HG03280 (cell line): ENCODE results near the gene PPY.
"Not testable (repeated sequence)": the region's sequence is repeated elsewhere in the genome, so short reads cannot be mapped to it uniquely, and the experiment has no call there.

Experiments
- ATAC-seq: cut with Tn5 transposase; IDR thresholded peaks from one replicate; pipeline ENCODE4 v1.9.1; 2021; ENCODE audit warnings: mild to moderate bottlenecking, moderate library complexity; ENCODE audit not compliant: unreplicated experiment

PPY gene, protein sequence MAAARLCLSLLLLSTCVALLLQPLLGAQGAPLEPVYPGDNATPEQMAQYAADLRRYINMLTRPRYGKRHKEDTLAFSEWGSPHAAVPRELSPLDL

DNA sequence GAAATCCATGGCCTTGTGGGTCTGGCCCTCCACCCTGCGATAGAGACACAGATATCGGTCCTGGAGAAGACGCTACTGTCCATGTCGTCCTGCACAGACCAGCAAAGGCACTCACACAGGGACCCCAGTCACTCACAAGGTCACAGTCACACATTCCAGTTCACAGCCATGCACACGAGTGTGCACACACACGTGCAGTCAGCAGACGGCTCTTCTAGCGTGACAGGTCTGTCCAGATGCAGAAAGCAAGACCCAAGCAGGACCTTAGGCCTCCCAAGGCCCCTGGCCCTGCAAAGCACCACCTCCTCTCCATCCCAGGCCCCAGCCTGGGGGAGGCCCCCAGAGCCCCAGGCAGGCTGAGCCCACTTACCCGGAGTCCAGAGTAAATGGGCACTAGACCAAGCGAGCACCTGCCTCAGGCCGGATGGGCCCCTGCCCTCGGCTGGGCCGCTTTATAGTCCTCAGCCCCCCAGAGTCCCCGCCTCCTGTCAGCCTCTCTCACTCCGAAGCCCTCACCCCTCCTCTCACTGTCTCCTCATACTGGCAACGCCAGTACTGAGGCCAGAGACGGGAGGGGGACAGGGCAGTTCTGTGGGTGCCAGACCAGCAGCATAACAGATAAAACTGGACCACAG, at the start of gene PPY:
Gene PPY, minus strand, starts transcription at position 426 of the 635 bp plus-strand sequence. CDS start 822 bp downstream, outside the sequence.
- no peak for ATAC-seq

DNA sequence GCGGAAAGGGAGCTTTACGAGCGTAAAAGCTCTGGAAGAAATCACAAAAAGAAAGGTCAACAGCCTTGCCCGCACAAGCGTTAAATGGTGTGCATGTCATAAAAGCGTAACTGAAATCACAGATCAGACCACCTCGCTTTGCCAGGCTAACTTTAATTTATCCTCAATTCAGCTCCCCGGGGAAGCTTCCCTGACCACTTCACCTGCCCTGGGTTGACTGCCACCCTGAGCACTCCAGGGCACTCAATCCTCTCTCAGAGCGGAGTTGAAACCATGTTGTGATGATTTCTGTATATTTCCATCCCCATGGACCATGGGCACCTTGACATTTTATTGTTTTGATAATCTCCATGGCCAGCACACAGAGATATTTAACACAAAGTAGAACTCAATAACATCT, 46.0 kb upstream of the PPY start:
- ATAC-seq: no peak

DNA sequence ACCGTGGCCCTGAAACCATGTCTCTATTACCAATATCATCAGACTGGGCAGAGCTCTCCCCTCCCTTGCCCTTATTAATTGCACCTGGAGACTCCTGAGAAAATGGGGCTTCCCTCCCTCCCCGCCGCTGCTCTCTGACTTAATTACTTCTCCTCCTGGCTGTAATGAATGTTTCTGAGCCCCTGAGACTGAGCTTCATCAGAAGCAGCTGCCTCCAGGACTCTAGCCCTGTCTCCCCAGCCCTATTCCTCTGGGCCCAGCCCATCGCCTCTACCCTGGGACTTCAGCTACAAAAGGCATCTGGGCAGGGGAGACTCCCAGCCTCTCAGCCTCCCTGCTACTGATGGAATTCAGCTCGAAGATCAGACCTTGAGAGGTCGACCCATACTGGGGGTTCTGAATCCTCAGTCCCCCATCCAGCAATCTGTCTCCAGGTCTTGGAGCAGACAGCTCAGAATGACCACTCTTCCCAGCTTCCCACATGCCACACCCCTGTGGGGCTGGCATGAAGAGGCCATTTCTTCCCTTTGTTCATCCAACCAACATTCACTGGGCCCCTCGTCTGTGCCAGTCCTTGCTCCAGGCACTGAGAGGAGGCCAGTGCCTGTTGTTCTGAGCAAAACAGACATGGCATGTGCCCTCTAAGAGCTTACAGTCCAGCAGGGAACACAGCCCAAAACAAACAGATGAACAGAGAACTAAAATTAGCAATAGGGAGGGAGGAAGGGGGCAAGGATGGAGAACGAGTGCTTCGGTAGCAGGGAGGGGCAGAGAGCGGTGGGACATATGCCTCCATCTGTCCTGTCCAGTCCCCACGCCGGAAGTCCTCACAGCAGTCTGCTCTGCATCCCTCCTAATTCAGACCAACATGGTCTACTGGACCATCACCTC, 45.1 kb upstream of the PPY start:
- no peak for ATAC-seq

DNA sequence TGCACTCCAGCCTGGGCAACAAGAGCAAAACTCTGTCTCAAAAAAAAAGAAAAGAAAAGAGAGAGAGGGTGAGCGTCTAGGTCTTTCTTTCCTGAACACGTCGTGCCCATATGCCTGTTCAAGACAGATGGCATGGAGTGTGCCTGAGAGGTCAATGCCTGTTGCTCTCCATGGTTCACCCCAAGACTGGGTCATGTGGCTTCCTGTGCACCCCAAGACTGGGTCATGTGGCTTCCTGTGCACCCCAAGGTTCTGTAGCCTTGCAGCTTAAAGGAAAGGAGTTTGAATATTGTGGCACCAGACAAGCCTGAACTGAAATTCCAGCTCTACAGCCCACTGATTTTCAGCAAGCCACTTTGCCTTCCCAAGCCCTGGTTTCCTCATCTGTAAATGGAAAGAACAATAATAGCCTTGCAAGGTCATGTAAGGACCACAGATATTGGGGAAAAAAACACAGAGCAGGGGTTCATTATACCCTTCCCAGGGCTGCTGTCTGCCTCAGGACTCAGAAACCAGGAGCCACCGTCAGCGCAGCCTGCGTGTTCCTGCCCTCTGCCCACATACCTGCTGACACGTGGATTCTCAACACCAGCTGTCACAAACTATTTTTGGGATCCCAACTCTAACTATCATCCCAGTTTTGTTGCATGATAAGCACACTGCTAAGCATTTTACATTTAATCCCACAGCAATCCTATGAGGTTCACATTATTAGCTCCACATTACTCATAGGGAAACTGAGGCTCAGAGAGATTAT, 44.1 kb upstream of the PPY start:
- ATAC-seq: no peak

DNA sequence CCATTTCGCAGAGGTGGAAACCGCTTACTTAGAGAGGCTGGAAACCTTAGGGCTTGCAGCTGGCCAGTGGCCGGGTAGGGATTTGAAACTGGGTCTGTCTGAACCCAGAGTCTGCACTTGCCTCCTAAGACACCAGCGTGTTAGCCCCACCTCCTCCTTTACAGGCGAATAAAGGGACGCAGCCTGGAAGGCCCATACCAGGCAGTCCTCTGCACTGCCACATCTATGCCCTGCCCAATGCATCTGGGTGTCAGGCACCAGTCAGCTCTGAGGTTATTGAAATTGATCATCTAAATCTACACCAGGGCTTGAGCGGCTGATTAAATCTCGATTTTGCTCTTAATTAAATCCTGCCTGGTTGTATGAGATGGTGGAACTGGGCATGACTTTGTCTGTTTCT, 42.2 kb upstream of the PPY start:
- no peak for ATAC-seq

DNA sequence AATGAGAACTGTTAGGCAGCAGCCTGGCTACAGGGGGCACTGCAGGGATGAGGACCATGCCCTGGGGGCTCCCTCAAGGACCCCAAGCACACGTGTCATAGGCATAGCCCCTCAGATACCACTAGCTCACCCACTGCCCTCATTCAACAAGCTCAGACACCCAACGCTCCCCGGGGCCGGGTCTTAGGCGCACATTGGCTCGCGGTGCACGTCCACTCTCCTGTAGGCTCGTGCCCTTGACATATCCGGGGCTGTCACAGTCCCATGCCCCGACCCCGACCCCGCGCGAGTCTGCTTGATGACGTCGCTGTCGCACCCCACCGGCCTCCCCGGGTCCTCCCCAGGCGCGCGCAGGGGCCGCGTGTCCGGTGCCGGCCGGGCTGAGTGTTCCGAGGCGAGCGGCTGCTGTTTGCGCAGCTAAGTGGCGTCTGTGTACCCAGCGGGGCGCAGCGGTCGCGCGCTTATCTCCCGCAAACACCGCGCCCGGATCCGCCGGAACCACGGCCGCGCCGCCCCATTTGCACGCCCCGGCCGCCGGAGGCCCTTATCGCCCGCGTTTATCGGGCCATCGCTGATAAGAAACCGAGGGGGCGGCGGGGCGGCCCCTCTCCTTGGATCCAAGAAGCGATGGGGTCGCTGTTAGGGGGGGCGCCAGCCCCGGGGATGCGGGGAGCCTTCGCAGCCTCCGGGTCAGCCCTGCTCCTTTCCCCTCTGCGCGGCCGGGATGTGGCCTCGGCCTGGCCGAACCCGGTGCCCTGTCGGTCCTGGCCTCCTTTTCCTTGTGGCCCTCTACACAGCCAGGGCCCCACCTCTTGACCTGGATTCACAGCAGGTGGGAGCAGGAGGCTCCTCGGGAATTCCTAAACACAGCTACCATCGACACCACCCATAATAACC, 41.5 kb upstream of the PPY start:
- ATAC-seq: no peak

DNA sequence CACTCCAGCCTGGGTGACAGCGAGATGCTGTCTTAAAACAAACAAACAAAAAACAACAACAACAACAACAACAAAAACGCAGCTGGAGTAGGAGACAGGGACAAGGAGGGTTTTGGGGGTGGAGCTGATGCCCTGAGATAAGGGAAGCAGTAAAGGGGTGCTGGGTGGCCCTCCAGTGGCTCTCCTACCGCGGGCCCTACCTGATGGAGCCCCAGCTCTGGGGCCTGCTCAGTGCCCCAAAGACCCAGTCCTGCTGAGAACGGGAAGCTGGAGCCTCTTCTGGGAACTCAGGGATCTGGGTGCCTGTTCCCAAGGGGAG, 40.9 kb upstream of the PPY start:
- ATAC-seq: no peak

DNA sequence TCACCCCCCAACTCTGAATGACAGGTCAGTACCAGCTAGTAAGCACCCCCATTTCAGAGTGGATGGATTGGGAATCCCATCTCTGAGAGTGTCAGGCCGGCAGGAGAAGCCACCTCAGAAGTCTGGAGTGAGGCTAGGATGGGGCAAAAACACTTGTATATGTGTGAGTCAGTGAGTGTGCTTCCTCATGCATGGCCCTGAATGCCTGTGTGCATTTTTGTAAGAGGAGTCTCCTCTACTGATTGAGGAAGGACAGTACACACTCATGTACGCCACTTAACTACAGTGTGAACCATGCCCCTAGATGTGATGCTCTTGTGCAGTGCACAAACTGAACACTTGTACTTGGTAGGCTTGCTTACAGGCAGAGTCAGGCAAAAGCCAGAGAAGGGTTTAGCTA, 39.9 kb upstream of the PPY start:
- no peak for ATAC-seq

DNA sequence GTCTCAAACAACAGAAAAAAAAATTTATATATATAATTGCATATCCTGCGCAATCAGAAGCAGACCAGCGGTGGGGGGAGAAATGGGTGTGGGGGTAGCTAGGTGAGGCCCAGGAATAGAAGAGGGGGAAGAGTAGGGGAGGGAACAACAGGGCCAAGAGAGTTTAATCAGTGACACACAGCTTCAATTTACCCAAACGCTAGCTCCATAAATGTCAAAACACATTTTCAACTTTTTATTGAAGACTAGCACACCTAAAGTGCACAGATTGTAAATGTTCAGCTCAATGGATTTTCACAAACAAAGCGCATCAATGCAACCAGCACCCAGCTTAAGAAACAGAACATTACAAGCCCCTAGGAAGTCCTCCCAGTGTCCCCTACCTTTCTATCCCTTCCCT, 37.4 kb upstream of the PPY start:
- no peak for ATAC-seq

DNA sequence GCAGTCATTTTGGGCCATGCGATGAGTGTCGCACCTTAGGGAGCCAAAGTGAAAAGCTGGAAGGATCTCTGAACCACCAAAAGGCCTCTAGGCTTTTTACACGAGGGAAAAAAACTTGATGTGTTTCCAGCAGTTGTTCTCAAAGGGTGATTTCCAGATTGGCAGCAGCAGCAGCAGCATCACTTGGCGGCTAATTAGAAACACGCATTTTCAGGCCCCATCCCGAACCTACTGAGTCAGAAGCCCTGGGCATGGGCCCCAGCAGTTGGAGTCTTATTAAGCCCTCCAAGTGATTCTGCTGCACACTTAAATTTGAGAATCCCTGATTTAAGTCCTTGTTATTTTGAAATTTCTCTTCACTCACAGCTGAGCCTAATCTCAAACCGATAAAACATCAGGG, 36.7 kb upstream of the PPY start:
- ATAC-seq: no peak

DNA sequence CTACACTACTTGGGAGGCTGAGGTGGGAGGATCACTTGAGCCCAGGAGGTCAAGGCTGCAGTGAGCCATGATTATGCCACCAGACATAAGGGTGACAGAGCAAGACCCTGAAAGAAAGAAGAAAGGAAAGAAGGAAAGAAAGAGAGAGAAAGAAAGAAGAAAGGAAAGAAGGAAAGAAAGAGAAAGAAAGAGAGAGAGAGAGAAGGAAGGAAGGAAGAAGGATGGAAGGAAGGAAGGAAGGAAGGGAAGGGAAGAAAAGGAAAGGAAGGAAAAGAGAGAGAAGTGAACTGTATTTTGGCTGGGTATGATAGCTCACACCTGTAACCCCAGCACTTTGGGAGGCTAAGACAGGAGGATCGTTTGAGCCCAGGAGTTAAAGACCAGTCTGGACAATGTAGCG, 35.8 kb upstream of the PPY start:
- no peak for ATAC-seq

DNA sequence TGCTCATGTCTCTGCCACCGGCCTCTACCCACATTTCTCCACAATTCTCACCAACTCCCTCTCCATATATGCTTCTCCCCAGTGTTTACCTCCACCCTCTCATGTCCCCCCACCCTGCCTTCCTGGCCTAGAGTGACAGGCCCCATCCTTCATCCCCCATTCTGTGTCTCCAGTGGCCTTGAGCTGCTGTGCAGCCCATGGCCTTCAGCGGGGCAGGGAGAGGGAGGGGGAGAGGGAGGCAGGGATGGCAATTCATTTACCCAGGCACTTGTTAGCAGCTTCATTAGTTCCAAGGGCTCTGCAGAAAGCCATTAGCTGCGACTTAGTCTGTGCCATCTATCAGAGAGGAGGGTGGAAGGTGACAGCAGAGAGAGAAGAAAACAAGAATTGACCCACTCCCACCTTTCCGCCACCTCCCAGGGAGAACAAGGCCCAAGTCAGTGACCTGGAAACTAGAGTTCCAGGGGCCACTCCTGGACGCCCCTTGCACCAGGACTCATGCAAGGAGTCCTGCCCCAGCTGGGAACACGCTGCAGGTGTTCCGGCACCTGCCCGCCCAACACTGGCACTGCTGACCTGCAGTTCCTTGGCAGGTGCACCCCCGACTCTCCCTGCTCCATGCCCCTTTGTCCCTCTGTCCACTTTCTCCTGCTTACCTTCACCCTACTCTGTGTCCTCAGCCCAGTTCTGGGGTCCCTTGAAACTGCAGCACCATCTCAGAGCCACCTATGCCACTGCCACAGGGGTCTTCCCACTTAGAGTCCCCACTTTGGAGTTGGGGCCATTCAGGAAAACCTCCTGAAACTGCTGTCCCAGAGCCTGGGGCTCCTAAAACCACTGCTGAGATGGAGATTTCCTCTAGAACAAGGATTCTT, 34.9 kb upstream of the PPY start:
- no peak for ATAC-seq

DNA sequence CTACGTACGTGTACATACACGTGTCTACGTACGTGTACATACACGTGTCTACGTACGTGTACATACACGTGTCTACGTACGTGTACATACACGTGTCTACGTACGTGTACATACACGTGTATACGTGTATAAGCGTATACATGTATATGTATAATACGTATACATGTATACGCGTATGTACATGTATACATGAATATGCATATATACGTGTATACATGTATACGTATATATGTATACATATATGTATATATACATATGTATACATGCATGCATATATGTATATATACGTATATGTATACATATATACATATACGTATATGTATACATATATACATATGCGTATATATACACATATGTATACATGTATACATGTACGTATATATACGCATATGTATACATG, 33.6 kb upstream of the PPY start:
- ATAC-seq: no peak

DNA sequence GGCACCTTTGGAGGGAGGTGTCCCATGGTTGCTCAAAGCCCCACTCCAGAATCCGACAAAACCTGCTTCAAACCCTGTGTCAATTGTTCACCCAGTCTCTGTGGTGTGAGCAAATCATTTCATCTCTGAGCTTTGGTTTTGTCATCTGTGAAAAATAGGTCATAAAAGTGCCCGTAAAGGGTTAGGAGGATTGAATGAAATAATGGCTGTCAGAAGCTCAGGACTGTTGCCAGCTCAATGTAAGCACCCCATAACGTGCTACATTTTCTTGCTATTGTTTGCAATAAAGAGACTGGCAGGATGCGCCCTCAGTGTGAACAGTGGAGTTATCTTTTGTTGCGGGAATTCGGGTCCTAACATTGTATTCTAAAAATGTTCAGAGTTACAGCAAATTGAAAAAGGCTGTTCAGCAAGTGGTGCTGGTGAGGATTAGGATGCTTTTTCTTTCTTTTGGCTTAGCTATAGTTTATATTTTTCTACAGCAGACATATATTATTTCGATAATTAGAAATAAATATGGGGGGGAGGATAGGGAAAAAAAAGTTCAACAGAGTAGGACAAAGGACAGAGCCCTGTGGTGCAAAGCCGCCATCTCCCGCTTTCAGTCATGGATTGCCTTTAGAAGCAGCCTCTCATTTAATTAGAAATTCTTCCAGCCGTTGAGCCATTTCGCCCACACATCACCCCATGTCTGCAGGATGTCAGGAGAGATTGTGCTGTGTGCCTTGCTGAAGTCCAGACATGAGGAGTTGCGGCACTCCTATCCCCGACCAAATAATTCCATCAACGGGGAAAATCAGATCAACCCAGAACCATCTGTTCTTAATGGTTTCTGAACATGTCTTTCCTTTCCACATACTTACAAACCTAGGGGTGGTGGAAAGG, 32.3 kb upstream of the PPY start:
- ATAC-seq: no peak

DNA sequence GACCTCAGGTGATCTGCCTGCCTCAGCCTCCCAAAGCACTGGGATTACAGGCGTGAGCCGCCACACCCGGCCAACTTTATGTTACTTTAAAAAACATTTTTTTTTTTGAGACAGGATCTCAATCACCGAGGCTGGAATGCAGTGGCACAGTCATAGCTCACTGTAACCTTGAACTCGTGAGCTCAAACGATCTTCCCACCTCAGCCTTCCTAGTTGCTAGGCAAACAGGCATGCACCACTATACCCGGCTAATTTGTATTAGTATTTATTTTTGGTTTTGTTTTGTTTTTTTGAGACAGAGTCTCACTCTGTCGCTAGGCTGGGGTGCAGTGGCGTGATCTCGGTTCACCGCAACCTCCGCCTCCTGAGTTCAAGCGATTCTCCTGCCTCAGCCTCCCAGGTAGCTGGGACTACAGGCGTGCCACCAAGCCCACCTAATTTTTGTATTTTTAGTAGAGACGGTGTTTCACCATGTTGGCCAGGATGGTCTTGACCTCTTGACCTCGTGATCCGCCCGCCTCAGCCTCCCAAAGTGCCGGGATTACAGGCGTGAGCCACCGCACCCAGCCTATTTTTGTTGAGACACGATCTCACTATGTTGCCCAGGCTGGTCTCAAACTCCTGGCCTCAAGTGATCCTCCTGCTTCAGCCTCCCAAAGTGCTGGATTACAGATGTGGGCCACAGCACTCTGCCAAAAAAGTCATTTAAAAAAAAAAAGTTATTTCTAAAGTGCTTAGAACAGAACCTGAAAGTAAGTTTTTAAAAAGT, 30.4 kb upstream of the PPY start:
- ATAC-seq: not testable (repeated sequence)

DNA sequence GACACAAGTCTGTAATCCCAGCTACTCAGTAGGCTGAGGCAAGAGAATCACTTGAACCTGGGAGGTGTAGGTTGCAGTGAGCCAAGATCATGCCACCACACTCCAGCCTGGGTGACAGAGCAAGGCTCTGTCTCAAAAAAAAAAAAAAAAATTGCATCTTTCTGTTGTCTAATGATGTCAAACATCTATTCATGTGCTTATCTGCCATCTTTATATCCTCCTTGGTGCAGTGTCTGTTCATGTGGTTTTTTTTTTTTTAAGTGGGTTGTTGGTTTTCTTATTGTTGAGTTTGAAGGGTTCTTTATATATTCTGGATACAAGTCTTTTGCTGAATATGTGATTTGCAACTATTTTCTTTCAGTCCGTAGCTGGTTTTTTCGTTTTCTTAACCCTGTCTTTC, 29.2 kb upstream of the PPY start:
- ATAC-seq: not testable (repeated sequence)

DNA sequence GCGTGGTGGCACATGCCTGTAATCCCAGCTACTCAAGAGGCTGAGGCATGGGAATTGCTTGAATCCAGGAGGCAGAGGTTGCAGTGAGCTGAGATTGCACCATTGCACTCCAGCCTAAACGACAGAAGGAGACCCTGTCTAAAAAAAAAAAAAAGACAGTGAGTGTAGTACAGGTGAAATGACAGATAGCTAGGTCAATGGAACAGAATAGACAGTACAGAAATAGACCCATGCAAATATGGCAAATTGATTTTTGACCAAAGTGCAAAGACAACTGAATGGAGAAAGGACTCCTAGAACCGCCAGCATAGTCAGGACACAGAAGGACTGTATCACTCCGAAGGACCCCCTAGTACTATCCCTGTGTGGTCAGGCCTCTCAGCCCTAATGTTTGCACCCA, 28.1 kb upstream of the PPY start:
- ATAC-seq: no peak

DNA sequence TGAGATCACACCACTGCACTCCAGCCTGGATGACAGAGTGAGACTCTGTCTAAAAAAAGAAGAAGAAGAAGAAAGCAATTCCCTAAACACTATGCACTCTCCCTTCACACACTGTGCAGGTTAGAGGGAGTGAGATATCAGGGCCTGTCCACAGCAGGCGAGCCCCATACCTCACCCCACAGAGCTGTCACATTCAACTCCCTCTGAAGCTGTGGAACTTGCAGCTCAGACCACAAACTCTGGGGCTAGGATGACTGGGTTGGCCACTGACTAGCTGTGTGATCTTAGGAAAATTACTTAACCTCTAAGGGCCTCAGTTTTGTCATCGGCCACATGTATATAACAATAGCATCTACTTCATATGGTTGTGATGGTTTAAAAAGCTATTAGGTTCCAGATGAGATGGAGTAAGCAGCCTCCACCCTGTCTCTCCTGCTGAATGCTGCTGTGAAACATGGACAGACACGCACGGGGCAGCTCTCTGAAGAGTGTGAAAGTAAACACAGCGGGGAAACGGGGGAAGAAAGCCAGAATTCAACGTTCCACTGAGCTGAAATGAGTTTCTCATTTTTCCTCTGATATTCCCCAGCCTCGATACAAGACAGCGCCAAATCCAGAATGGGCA, 25.1 kb upstream of the PPY start:
- no peak for ATAC-seq
